PC-3 (cell line): ENCODE results near the gene SMTNL1. TPM values are rescaled to one million over a fixed set of nuclear protein-coding genes. Genes with fewer than 3 reads are reported as not detected.

ENCODE experiments used
- ATAC-seq: fragments of 200-7000 bp; cut with Tn5 transposase; 2 replicates; pipeline ENCODE4 v1.9.1; 2020; ENCODE audit warnings: mild to moderate bottlenecking, moderate library complexity
- BruUV-seq: library from RNA; stranded (reverse); fragments of 400-500 nt; replicated peaks from 2 replicates; lab custom pipeline; 2021; lab: Mats Ljungman, UMichigan
- CTCF ChIA-PET: fragments of 300-600 bp; sonication (Branson Sonifier 250); formaldehyde crosslinking; loops from one replicate; lab custom pipeline; 2022; ENCODE audit warnings: antibody characterized with exemption; lab: Charles Lee
- POLR2A ChIA-PET: fragments of 300-600 bp; sonication (Branson Sonifier 250); formaldehyde crosslinking; loops from one replicate; lab custom pipeline; 2022; ENCODE audit warnings: antibody characterized with exemption; ENCODE audit not compliant: unreplicated experiment; lab: Charles Lee
- DNase-seq: peaks from one replicate; pipeline ENCODE4 v3.0.0-alpha.2; 2015
- H2AFZ ChIP-seq: fragments of 300-600 bp; sonication (generic); 2 replicates; pipeline ENCODE4 v1.6.0; 2016; ENCODE audit warnings: antibody characterized with exemption, low read length
- H3F3A ChIP-seq: fragments of 300-600 bp; sonication (generic); one replicate; pipeline ENCODE4 v1.6.0; 2017; ENCODE audit warnings: antibody characterized with exemption, low read length, control low read depth, mild to moderate bottlenecking; ENCODE audit not compliant: unreplicated experiment
- H3K27ac ChIP-seq: fragments of 300-600 bp; sonication (generic); 2 replicates; pipeline ENCODE4 v1.5.1; 2016; ENCODE audit warnings: mild to moderate bottlenecking, low read length
- H3K27me3 ChIP-seq: fragments of 300-600 bp; sonication (generic); 2 replicates; pipeline ENCODE4 v1.6.1; 2016; ENCODE audit warnings: low read length, mixed read lengths
- H3K36me3 ChIP-seq: fragments of 300-600 bp; sonication (generic); 2 replicates; pipeline ENCODE4 v1.6.1; 2016; ENCODE audit warnings: low read depth, mixed run types, low read length, mixed read lengths
- H3K4me1 ChIP-seq: fragments of 300-600 bp; sonication (generic); 2 replicates; pipeline ENCODE4 v1.5.1; 2016; ENCODE audit warnings: low read length; ENCODE audit not compliant: insufficient read depth
- H3K4me2 ChIP-seq: fragments of 300-600 bp; sonication (generic); 2 replicates; pipeline ENCODE4 v1.6.0; 2016; ENCODE audit warnings: low read length
- H3K4me3 ChIP-seq: fragments of 300-600 bp; sonication (generic); 2 replicates; pipeline ENCODE4 v1.5.1; 2016; ENCODE audit warnings: mild to moderate bottlenecking, low read length, mixed read lengths
- H3K79me2 ChIP-seq: fragments of 300-600 bp; sonication (generic); 2 replicates; pipeline ENCODE4 v1.6.1; 2017; ENCODE audit warnings: low read length, mixed read lengths
- H3K9ac ChIP-seq: fragments of 300-600 bp; sonication (generic); 2 replicates; pipeline ENCODE4 v1.6.0; 2016; ENCODE audit warnings: mild to moderate bottlenecking, low read length
- H3K9me2 ChIP-seq: fragments of 300-600 bp; sonication (generic); replicated peaks from 2 replicates; pipeline ENCODE4 v1.6.1; 2016; ENCODE audit warnings: mixed run types, low read length, mixed read lengths
- H3K9me3 ChIP-seq: fragments of 300-600 bp; sonication (generic); 2 replicates; pipeline ENCODE4 v1.6.1; 2016; ENCODE audit warnings: low read length, mixed read lengths
- H4K20me1 ChIP-seq: fragments of 300-600 bp; sonication (generic); 2 replicates; pipeline ENCODE4 v1.6.1; 2016; ENCODE audit warnings: low read length, mixed read lengths
- EZH2 ChIP-seq: fragments of 300-600 bp; sonication (generic); IDR thresholded peaks from one replicate; pipeline ENCODE4 v1.6.1; 2017; ENCODE audit warnings: antibody characterized with exemption, mild to moderate bottlenecking, low read length; ENCODE audit not compliant: unreplicated experiment
- EZH2phosphoT487 ChIP-seq: fragments of 300-600 bp; sonication (generic); IDR thresholded peaks from 2 replicates; pipeline ENCODE4 v1.6.1; 2018; ENCODE audit warnings: mild to moderate bottlenecking, antibody characterized with exemption, low read length, borderline replicate concordance
- intact Hi-C: fragments of 100-400 bp; cut with micrococcal nuclease; formaldehyde crosslinking; loops from 2 replicates; pipeline ENCODE4 v1.9.0; 2023
- total RNA-seq: library from RNA; depleted of rRNA; stranded (reverse); fragments of >200 nt; gene quantifications from 2 replicates; pipeline ENCODE4 v1.2.3, GENCODE V29; 2014
- TF ChIP-seq, protein P1 (sequence below): fragments of 300-600 bp; sonication (generic); conservative IDR thresholded peaks from 2 replicates; pipeline ENCODE4 v1.5.1; 2017; ENCODE audit warnings: antibody characterized with exemption, low read depth, mild to moderate bottlenecking, low read length

SMTNL1 gene
- total RNA-seq, 1 experiment from 2014 or later, result not detected

DNA sequence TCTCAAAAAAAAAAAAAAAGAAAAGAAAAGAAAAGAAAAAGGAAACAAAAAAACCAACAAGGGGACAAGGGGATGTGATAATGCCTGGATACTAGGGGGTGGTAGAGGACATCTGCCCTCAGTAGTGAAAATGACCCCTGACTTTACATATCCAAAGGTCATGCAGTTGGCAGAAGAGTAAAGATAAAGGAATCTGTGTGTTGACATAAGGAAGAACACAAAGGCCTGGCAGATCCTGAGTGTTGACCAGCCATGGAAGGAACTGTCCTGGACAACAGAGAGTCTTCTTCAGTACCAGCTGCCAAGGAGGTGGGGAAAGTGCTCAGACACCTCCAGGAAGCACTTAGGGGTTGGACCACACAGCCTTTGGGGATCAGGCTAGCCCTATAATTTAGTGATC, 34.5 kb upstream of the SMTNL1 start:
- Histone ChIP-seq H3K9me3 (no peaks in the 10 kb centered on the region), H3F3A (no peaks in the 10 kb centered on the region), H3K4me2 (no peak overlapping the region), H3K4me3 (no peak overlapping the region), H3K27me3 (no peaks in the 10 kb centered on the region), H3K79me2 (no peaks in the 10 kb centered on the region), H3K4me1 (peaks cover 9% of the 10 kb centered on the region; the same call in 1 of the 2 replicates), H3K36me3 (no peaks in the 10 kb centered on the region), H2AFZ (no peak overlapping the region), H4K20me1 (no peaks in the 10 kb centered on the region), H3K9ac (no peak overlapping the region), H3K9me2 (no peaks in the 10 kb centered on the region), H3K27ac (no peak overlapping the region)
- TF ChIP-seq, protein P1, sequence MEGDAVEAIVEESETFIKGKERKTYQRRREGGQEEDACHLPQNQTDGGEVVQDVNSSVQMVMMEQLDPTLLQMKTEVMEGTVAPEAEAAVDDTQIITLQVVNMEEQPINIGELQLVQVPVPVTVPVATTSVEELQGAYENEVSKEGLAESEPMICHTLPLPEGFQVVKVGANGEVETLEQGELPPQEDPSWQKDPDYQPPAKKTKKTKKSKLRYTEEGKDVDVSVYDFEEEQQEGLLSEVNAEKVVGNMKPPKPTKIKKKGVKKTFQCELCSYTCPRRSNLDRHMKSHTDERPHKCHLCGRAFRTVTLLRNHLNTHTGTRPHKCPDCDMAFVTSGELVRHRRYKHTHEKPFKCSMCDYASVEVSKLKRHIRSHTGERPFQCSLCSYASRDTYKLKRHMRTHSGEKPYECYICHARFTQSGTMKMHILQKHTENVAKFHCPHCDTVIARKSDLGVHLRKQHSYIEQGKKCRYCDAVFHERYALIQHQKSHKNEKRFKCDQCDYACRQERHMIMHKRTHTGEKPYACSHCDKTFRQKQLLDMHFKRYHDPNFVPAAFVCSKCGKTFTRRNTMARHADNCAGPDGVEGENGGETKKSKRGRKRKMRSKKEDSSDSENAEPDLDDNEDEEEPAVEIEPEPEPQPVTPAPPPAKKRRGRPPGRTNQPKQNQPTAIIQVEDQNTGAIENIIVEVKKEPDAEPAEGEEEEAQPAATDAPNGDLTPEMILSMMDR, result no peak
- no peak for TF ChIP-seq EZH2phosphoT487
- TF ChIP-seq EZH2, result no peak
- ChIA-PET CTCF (interaction anchor here (0.6 kb wide), 1 partner anchor 157 kb away, joined by 4 read pairs; no protein-coding TSS in a partner anchor), POLR2A (no interaction called here)
- no peak for ATAC-seq
- no peak for DNase-seq
- BruUV-seq, result no TSS peak
- intact Hi-C loops, result no loop called here

DNA sequence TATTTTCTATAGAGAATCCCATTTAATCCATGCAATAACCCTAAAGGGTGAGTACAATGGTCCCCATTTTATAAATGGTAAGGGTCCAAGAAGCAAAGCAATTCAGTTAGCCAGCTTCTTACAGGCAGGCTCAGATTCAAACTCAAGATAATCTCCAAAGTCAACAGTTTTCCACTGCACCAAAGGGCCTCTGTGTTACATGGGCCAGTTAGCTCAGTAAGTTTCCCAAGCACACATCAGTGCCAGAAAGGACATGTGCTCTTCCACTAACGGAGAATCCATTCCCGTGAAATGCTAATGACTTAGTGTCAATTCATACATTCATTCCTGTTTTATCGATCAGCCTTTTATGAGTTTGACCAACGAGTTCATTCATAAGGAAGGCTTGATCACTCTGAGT, 32.9 kb upstream of the SMTNL1 start:
- no peak overlapping the region for H3K4me3 ChIP-seq
- no peak for DNase-seq
- H3K4me2 ChIP-seq, result no peak overlapping the region
- BruUV-seq, result no TSS peak
- H4K20me1 ChIP-seq, result no peaks in the 10 kb centered on the region
- no peak overlapping the region for H3K9ac ChIP-seq
- no peaks in the 10 kb centered on the region for H3K9me3 ChIP-seq
- TF ChIP-seq EZH2phosphoT487, result no peak
- TF ChIP-seq, protein P1, result no peak
- H3K27me3 ChIP-seq, result no peaks in the 10 kb centered on the region
- no peak overlapping the region for H3K27ac ChIP-seq
- no peaks in the 10 kb centered on the region for H3F3A ChIP-seq
- CTCF ChIA-PET, result interaction anchor here (0.7 kb wide), 1 partner anchor 155 kb away, joined by 3 read pairs; no protein-coding TSS in a partner anchor
- POLR2A ChIA-PET, result no interaction called here
- H3K9me2 ChIP-seq, result no peaks in the 10 kb centered on the region
- H2AFZ ChIP-seq, result no peak overlapping the region
- H3K36me3 ChIP-seq, result no peaks in the 10 kb centered on the region
- intact Hi-C loops, result no loop called here
- no peak for ATAC-seq
- H3K4me1 ChIP-seq, result peaks cover 9% of the 10 kb centered on the region; the same call in 1 of the 2 replicates
- no peaks in the 10 kb centered on the region for H3K79me2 ChIP-seq

DNA sequence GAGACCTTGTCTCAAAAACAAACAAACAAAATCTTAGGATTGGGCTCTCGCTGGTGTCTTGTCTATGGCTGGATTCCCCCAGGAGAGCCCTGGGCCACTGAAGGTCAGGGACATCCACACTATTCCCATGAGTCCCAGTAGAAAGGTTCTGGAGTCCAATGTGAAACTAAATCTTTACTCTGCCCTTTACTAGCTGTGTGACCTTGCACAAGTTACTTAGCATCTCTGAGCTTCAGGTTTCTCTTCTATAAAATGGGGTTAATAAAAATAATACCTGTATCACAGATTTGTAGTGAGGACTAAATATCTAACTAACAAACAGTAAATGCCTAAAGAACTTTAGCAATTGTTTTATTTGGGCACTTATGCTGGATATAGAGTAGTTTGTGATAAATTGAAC, 30.9 kb upstream of the SMTNL1 start:
- no peak overlapping the region for H3K27ac ChIP-seq

More for the DNA sequence above, 30.9 kb upstream of the SMTNL1 start:
- intact Hi-C loops, result no loop called here
- Histone ChIP-seq H3K9me3 (no peaks in the 10 kb centered on the region), H3K9ac (no peak overlapping the region), H3K27me3 (no peaks in the 10 kb centered on the region), H3K4me2 (no peak overlapping the region), H3K4me3 (no peak overlapping the region), H3K9me2 (no peaks in the 10 kb centered on the region), H4K20me1 (no peaks in the 10 kb centered on the region), H3K79me2 (no peaks in the 10 kb centered on the region), H3F3A (no peaks in the 10 kb centered on the region), H3K4me1 (peaks cover 9% of the 10 kb centered on the region; the same call in 1 of the 2 replicates), H3K36me3 (no peaks in the 10 kb centered on the region), H2AFZ (no peak overlapping the region)
- BruUV-seq, result no TSS peak
- ATAC-seq, result no peak
- no peak for TF ChIP-seq EZH2phosphoT487
- TF ChIP-seq, protein P1, result no peak
- TF ChIP-seq EZH2, result no peak
- no peak for DNase-seq
- CTCF ChIA-PET, result no interaction called here
- POLR2A ChIA-PET, result no interaction called here
